K562 (cell line): Measurements from ENCODE around the gene SIX1. TPM values are rescaled to one million over a fixed set of nuclear protein-coding genes. Genes with fewer than 3 reads are reported as not detected.

Source experiments
- ATAC-seq: fragments of 200-7000 bp; cut with Tn5 transposase; 3 replicates; pipeline ENCODE4 v1.9.1; 2020; ENCODE audit warnings: moderate library complexity
- BruUV-seq: library from RNA; stranded (reverse); fragments of 400-500 nt; replicated peaks from 2 replicates; lab custom pipeline; 2021; lab: Mats Ljungman, UMichigan
- CTCF ChIA-PET: fragments of 300-600 bp; formaldehyde crosslinking; extraction: SDS; loops from one replicate; lab custom pipeline; 2021; ENCODE audit warnings: low intra/inter-chr PET ratio; lab: Yijun Ruan, JAX
- POLR2A ChIA-PET: fragments of 300-600, 350-650 bp; sonication (Branson Sonifier 250); formaldehyde crosslinking; extraction: SDS; loops from one replicate; lab custom pipeline; 2021; ENCODE audit warnings: antibody characterized with exemption, inconsistent platforms; lab: Yijun Ruan, JAX
- DNase-seq, 4 experiments: peaks; one replicate each; pipeline versions ENCODE4 v3.0.0 to v3.0.0-alpha.2; 2011 to 2018; ENCODE audit warnings: low spot score in 3 of 4, mixed read lengths in 3 of 4; ENCODE audit errors: extremely low read depth in 1 of 4
- FAIRE-seq: peaks from 2 replicates; lab custom pipeline; 2011; peaks lifted over from hg19 to GRCh38; lab: Jason Lieb, UNC
- H2AFZ ChIP-seq: 2 replicates; pipeline ENCODE4 v1.6.0; 2011; ENCODE audit warnings: low read depth, low read length, control low read depth, inconsistent platforms
- H3K27ac ChIP-seq: fragments of 200-600 bp; 3 replicates; pipeline ENCODE4 v1.8.0; 2011; ENCODE audit warnings: low read depth, mild to moderate bottlenecking, control low read depth, inconsistent platforms, low read length, moderate library complexity, mixed read lengths; ENCODE audit errors: extremely low read depth
- H3K27me3 ChIP-seq, 2 experiments: fragments of 300-600 bp in 1 of 2; 2 replicates in 1 of 2; 3 replicates in 1 of 2; pipeline versions ENCODE4 v1.6.0 to v1.8.0; 2011; ENCODE audit warnings: inconsistent platforms in 2 of 2, low read length in 2 of 2, mild to moderate bottlenecking in 1 of 2, mixed read lengths in 1 of 2, moderate library complexity in 1 of 2; ENCODE audit not compliant: control insufficient read depth in 2 of 2, insufficient read depth in 2 of 2
- H3K36me3 ChIP-seq: fragments of 300-600 bp; 3 replicates; pipeline ENCODE4 v1.8.0; 2011; ENCODE audit warnings: mild to moderate bottlenecking, low read length, inconsistent platforms; ENCODE audit not compliant: control insufficient read depth, insufficient read depth
- H3K4me1 ChIP-seq, 2 experiments: fragments of 200-600 bp in 1 of 2; replicated peaks in 1 of 2; 2 replicates in 1 of 2; 3 replicates in 1 of 2; pipeline versions ENCODE4 v1.5.1 to v1.8.0; 2011; ENCODE audit warnings: inconsistent platforms in 2 of 2, low read length in 2 of 2, mild to moderate bottlenecking in 1 of 2, mixed read lengths in 1 of 2, moderate library complexity in 1 of 2; ENCODE audit not compliant: control insufficient read depth in 2 of 2, insufficient read depth in 2 of 2
- H3K4me2 ChIP-seq: 2 replicates; pipeline ENCODE4 v1.6.1; 2011; ENCODE audit warnings: low read length, control low read depth, inconsistent platforms, mixed read lengths; ENCODE audit not compliant: insufficient read depth
- H3K4me3 ChIP-seq: fragments of 200-600 bp; sonication (generic), shearing (Covaris generic); 2 replicates; pipeline ENCODE4 v1.5.1; 2016; ENCODE audit warnings: control low read depth, inconsistent platforms
- H3K79me2 ChIP-seq: fragments of 200-600 bp; 3 replicates; pipeline ENCODE4 v1.8.0; 2011; ENCODE audit warnings: low read length, inconsistent platforms; ENCODE audit not compliant: control insufficient read depth, insufficient read depth
- H3K9ac ChIP-seq, 2 experiments: 2 replicates each; pipeline versions ENCODE4 v1.6.0 to v1.6.1; 2011; ENCODE audit warnings: low read depth in 2 of 2, low read length in 2 of 2, control low read depth in 1 of 2, inconsistent platforms in 1 of 2, mild to moderate bottlenecking in 1 of 2, mixed read lengths in 1 of 2; ENCODE audit not compliant: insufficient read depth in 1 of 2
- H3K9me1 ChIP-seq: one replicate; pipeline ENCODE4 v1.6.0; 2011; ENCODE audit warnings: inconsistent platforms, mild to moderate bottlenecking, low read length, moderate library complexity; ENCODE audit not compliant: control insufficient read depth, insufficient read depth
- H3K9me3 ChIP-seq: replicated peaks from 2 replicates; pipeline ENCODE4 v1.5.1; 2011; ENCODE audit warnings: low read depth, low read length, inconsistent platforms; ENCODE audit not compliant: control insufficient read depth, insufficient read depth
- H4K20me1 ChIP-seq: replicated peaks from 2 replicates; pipeline ENCODE4 v1.6.1; 2011; ENCODE audit warnings: low read length, inconsistent platforms, mixed read lengths; ENCODE audit not compliant: control insufficient read depth, insufficient read depth
- ARNT ChIP-seq, 2 experiments: fragments of 450-650 bp; IDR thresholded peaks; 2 replicates each; pipeline ENCODE4 v1.6.1; 2016; ENCODE audit warnings: mild to moderate bottlenecking in 1 of 2
- CBX2 ChIP-seq: fragments of 200-600 bp; sonication (generic); IDR thresholded peaks from one replicate; pipeline ENCODE4 v1.6.1; 2012; ENCODE audit warnings: mild to moderate bottlenecking, low read length, inconsistent platforms; ENCODE audit not compliant: insufficient read depth, poor library complexity, severe bottlenecking
- MAFF ChIP-seq: IDR thresholded peaks from 2 replicates; pipeline ENCODE4 v1.6.1; 2012; ENCODE audit warnings: low read length, improper control_type of control experiment
- NFIC ChIP-seq: fragments of 450-650 bp; IDR thresholded peaks from 2 replicates; pipeline ENCODE4 v1.6.1; 2017; ENCODE audit warnings: mild to moderate bottlenecking, inconsistent platforms
- PML ChIP-seq: IDR thresholded peaks from 2 replicates; pipeline ENCODE4 v1.6.1; 2012; ENCODE audit warnings: low read length, inconsistent platforms
- ZNF165 ChIP-seq: fragments of 250-450 bp; sonication (Bioruptor Pico); IDR thresholded peaks from 2 replicates; pipeline ENCODE4 v1.4.0; 2020; ENCODE audit warnings: borderline replicate concordance
- WGBS: fragments of 100-300 bp; shearing (Covaris generic); methylation state at CpG from one replicate; pipeline ENCODE4 v1.1.6; 2016; ENCODE audit warnings: low coverage, mixed read lengths; ENCODE audit not compliant: insufficient coverage; ENCODE audit errors: missing lambda C conversion rate; 5-methylcytosine and 5-hydroxymethylcytosine counted together
- in situ Hi-C: fragments of 300-500 bp; cut with MboI; formaldehyde crosslinking; loops from 4 replicates; pipeline ENCODE4 v1.15.0; 2018; ENCODE audit warnings: inconsistent platforms, mixed read lengths
- intact Hi-C: fragments of 100-400 bp; cut with micrococcal nuclease; formaldehyde crosslinking; loops from 2 replicates; pipeline ENCODE4 v1.14.2; 2022
- polyA plus RNA-seq, 8 experiments: library from polyadenylated mRNA; depleted of rRNA in 4 of 8; stranded (reverse) in 5 of 8; unstranded in 3 of 8; fragments of >200 nt; fragmentation: Nextera tagmentation in 2 of 8; fragmentation: Illumina TruSeq in 1 of 8; extraction: Ambion mirVana in 2 of 8; extraction: Trizol in 1 of 8; gene quantifications; 2 replicates each; pipeline versions ENCODE4 v1.2.1 to v1.2.3, GENCODE V29; 2011 to 2014; ENCODE audit warnings: inconsistent platforms in 1 of 8, missing spikeins in 1 of 8
- total RNA-seq, 7 experiments: library from RNA; depleted of rRNA in 6 of 7; stranded (reverse); fragments of >200 nt in 6 of 7; fragmentation: Illumina TruSeq in 2 of 7; extraction: Trizol in 2 of 7; gene quantifications; 2 replicates each; pipeline versions ENCODE4 v1.2.1 to v1.2.3, GENCODE V29; 2011 to 2021; ENCODE audit warnings: low replicate concordance in 1 of 7

Gene SIX1
- total and polyA plus RNA-seq, 9 of the 15 experiments (the other 6 are each of a cell fraction or from before 2014, with no cell fraction given), result 0.27 to 0.80 (median 0.45) TPM

- intact Hi-C loops (no loop called here), in situ Hi-C loops (no loop called here)
- Histone ChIP-seq H3K79me2 (no peaks in the 10 kb centered on the region), H3K9me3 (no peaks in the 10 kb centered on the region), H3K36me3 (no peaks in the 10 kb centered on the region), H3K9me1 (no peaks in the 10 kb centered on the region), H4K20me1 (no peaks in the 10 kb centered on the region), H3K4me1 (no peaks in the 10 kb centered on the region), H3K4me2 (no peak overlapping the region)
- WGBS, result 5% methylated on average over 2 of the region's 3 CpGs
- no TSS peak for BruUV-seq
- POLR2A ChIA-PET, result no interaction called here
- no peak for DNase-seq
- TF ChIP-seq NFIC, result no peak
- TF ChIP-seq MAFF, result no peak
- TF ChIP-seq, all 486 proteins: peak for 0
- H3K4me3 ChIP-seq, result no peak overlapping the region
- H3K27me3 ChIP-seq, result no peaks in the 10 kb centered on the region
- FAIRE-seq (no peak), ATAC-seq (no peak)
- no peak overlapping the region for H3K9ac ChIP-seq
- no peak overlapping the region for H2AFZ ChIP-seq
- no peak overlapping the region for H3K27ac ChIP-seq
- CTCF ChIA-PET, result no interaction called here
Measured at GRCh38 chr14:60680511-60680910, 31.2 kb upstream of the SIX1 start.

DNA sequence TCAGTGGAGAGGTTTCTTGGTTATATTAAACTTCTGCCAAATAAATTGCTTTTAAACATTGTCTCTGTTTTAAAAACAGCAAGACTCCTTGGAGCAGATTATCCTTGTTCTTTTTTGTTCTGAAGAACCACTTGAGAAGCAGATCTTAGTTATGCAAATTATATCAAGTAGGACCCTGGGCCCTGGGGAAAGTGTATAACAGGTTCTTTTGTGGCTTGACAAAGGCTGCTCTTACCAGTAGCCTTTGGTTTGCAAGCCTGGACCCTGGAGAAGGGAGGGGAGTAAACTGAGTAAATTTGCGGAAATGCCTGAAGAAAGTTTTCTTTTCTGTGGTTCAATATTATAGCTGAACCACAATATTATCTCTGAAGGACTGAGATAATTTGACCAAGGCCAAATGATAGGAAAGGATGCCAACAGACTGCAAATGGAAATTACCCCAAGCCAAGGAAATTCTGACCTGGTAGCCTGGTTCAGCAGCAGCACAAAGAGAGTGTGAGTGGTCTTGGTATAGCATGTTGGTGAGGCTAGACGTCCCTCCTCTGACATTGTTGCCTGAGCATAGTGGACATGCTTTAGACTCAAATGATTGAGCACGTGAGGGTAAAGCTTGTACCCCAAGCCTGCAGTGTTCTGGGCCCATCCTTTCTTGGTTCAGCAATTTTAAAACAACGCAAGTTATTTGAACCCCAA, 30.4 kb upstream of the SIX1 start:
- no peaks in the 10 kb centered on the region for H3K27me3 ChIP-seq
- H3K9ac ChIP-seq, result no peak overlapping the region
- in situ Hi-C loops, result no loop called here
- H4K20me1 ChIP-seq, result no peaks in the 10 kb centered on the region
- H3K4me3 ChIP-seq, result no peak overlapping the region
- no peaks in the 10 kb centered on the region for H3K9me1 ChIP-seq
- ATAC-seq, result no peak
- H3K27ac ChIP-seq, result no peak overlapping the region
- intact Hi-C loops, result no loop called here
- no peak overlapping the region for H2AFZ ChIP-seq
- no peaks in the 10 kb centered on the region for H3K9me3 ChIP-seq
- no peaks in the 10 kb centered on the region for H3K79me2 ChIP-seq
- no peaks in the 10 kb centered on the region for H3K4me1 ChIP-seq
- TF ChIP-seq PML, result no peak
- TF ChIP-seq ZNF165 (CRISPR knock-in tag), result no peak
- TF ChIP-seq ARNT (IDR thresholded peaks at IDR 0.05), result no peak
- TF ChIP-seq CBX2, result no peak
- H3K4me2 ChIP-seq, result no peak overlapping the region
- FAIRE-seq, result no peak
- POLR2A ChIA-PET, result no interaction called here
- no TSS peak for BruUV-seq
- H3K36me3 ChIP-seq, result no peaks in the 10 kb centered on the region
- CTCF ChIA-PET, result no interaction called here
- no peak for DNase-seq
- 21% methylated on average over 3 of the region's 4 CpGs for WGBS
